HCT116 (cell line): Measurements from ENCODE around the gene MOB2. TPM values are rescaled to one million over a fixed set of nuclear protein-coding genes. Genes with fewer than 3 reads are reported as not detected.

ENCODE experiments used
- ATAC-seq: fragments of 200-7000 bp; cut with Tn5 transposase; 2 replicates; pipeline ENCODE4 v1.9.1; 2020; ENCODE audit warnings: mild to moderate bottlenecking, moderate library complexity
- BruUV-seq: library from RNA; stranded (reverse); fragments of 400-500 nt; replicated peaks from 2 replicates; lab custom pipeline; 2021; lab: Mats Ljungman, UMichigan
- CTCF ChIA-PET: fragments of 300-600 bp; sonication (Branson Sonifier 250); formaldehyde crosslinking; loops from one replicate; lab custom pipeline; 2021; ENCODE audit warnings: antibody characterized with exemption; lab: Charles Lee
- POLR2A ChIA-PET: fragments of 300-600, 350-600 bp; sonication (Branson Sonifier 250); formaldehyde crosslinking; loops from one replicate; lab custom pipeline; 2021; ENCODE audit warnings: antibody characterized with exemption; lab: Charles Lee
- RAD21 ChIA-PET, 2 experiments: fragments of 300-600 bp; sonication (Branson Sonifier 250); formaldehyde crosslinking; loops; one replicate each; lab custom pipeline; 2023; ENCODE audit warnings: low total read pairs in 2 of 2; ENCODE audit not compliant: uncharacterized antibody in 2 of 2, unreplicated experiment in 2 of 2, low non-redundant PET in 1 of 2; lab: Charles Lee
- DNase-seq: peaks from one replicate; pipeline ENCODE4 v3.0.0-alpha.2; 2010; ENCODE audit warnings: low read depth, low spot score
- H2AFZ ChIP-seq: fragments of 200-600 bp; shearing (Covaris generic), sonication (generic); 2 replicates; pipeline ENCODE4 v1.6.1; 2017; ENCODE audit warnings: low read depth, mixed run types, mixed read lengths, antibody characterized with exemption, low read length; ENCODE audit not compliant: poor library complexity, severe bottlenecking
- H3K27ac ChIP-seq: 2 replicates; pipeline ENCODE4 v1.5.1; 2012; ENCODE audit warnings: low read depth, low read length
- H3K27me3 ChIP-seq: fragments of 200-600 bp; sonication (generic); 2 replicates; pipeline ENCODE4 v1.6.1; 2016; ENCODE audit warnings: mixed run types, low read length, mixed read lengths; ENCODE audit not compliant: insufficient read depth
- H3K36me3 ChIP-seq, 2 experiments: fragments of 200-500 bp in 1 of 2; fragments of 200-600 bp in 1 of 2; sonication (Bioruptor generic) in 1 of 2; sonication (generic) in 1 of 2; 2 replicates each; pipeline versions ENCODE4 v1.5.1 to v1.6.1; 2014 to 2016; ENCODE audit warnings: low read length in 2 of 2, inconsistent platforms in 1 of 2, mixed read lengths in 1 of 2, mixed run types in 1 of 2; ENCODE audit not compliant: insufficient read depth in 2 of 2, control insufficient read depth in 1 of 2
- H3K4me1 ChIP-seq, 2 experiments: fragments of 200-600 bp in 1 of 2; sonication (generic) in 1 of 2; 2 replicates each; pipeline versions ENCODE4 v1.5.1 to v1.6.1; 2012 to 2017; ENCODE audit warnings: low read length in 2 of 2, inconsistent platforms in 1 of 2, mild to moderate bottlenecking in 1 of 2, mixed read lengths in 1 of 2, mixed run types in 1 of 2, moderate library complexity in 1 of 2; ENCODE audit not compliant: insufficient read depth in 2 of 2, control insufficient read depth in 1 of 2
- H3K4me2 ChIP-seq: fragments of 200-600 bp; sonication (generic); 2 replicates; pipeline ENCODE4 v1.6.1; 2017; ENCODE audit warnings: mixed run types, low read length, mixed read lengths
- H3K4me3 ChIP-seq, 2 experiments: fragments of 200-600 bp in 1 of 2; sonication (generic) in 1 of 2; replicated peaks in 1 of 2; 2 replicates each; pipeline ENCODE4 v1.5.1; 2011 to 2016; ENCODE audit warnings: low read length in 2 of 2, control low read depth in 1 of 2, low read depth in 1 of 2, mild to moderate bottlenecking in 1 of 2, mixed read lengths in 1 of 2, mixed run types in 1 of 2
- H3K79me2 ChIP-seq: fragments of 200-600 bp; sonication (generic); 2 replicates; pipeline ENCODE4 v1.6.1; 2017; ENCODE audit warnings: mild to moderate bottlenecking, mixed run types, low read length, moderate library complexity, mixed read lengths; ENCODE audit not compliant: insufficient read depth
- H3K9ac ChIP-seq: fragments of 200-600 bp; sonication (generic); 2 replicates; pipeline ENCODE4 v1.6.1; 2016; ENCODE audit warnings: low read length, mixed read lengths
- H3K9me2 ChIP-seq: fragments of 200-600 bp; sonication (generic), shearing (Covaris generic); 2 replicates; pipeline ENCODE4 v1.6.1; 2017; ENCODE audit warnings: mixed run types, mild to moderate bottlenecking, moderate library complexity; ENCODE audit not compliant: insufficient read depth
- H3K9me3 ChIP-seq, 2 experiments: fragments of 200-500 bp in 1 of 2; fragments of 200-600 bp in 1 of 2; sonication (Bioruptor generic) in 1 of 2; sonication (generic) in 1 of 2; 2 replicates each; pipeline ENCODE4 v1.6.1; 2014 to 2017; ENCODE audit warnings: low read length in 2 of 2, mixed read lengths in 2 of 2, inconsistent platforms in 1 of 2, low read depth in 1 of 2, mild to moderate bottlenecking in 1 of 2, mixed run types in 1 of 2, moderate library complexity in 1 of 2; ENCODE audit not compliant: control insufficient read depth in 1 of 2, insufficient read depth in 1 of 2
- H4K20me1 ChIP-seq: fragments of 200-600 bp; sonication (generic), shearing (Covaris generic); 2 replicates; pipeline ENCODE4 v1.6.1; 2017; ENCODE audit warnings: mixed run types, mild to moderate bottlenecking, moderate library complexity; ENCODE audit not compliant: insufficient read depth
- CBX3 ChIP-seq: IDR thresholded peaks from 2 replicates; pipeline ENCODE4 v1.6.1; 2012; ENCODE audit warnings: low read depth
- CEBPB ChIP-seq: IDR thresholded peaks from 2 replicates; pipeline ENCODE4 v1.6.1; 2012; ENCODE audit warnings: low read depth
- ELF1 ChIP-seq: IDR thresholded peaks from 2 replicates; pipeline ENCODE4 v1.6.1; 2012; ENCODE audit warnings: low read depth, borderline replicate concordance
- EZH2 ChIP-seq: fragments of 200-600 bp; sonication (generic); IDR thresholded peaks from 2 replicates; pipeline ENCODE4 v1.6.1; 2017; ENCODE audit warnings: antibody characterized with exemption, mixed run types
- EZH2phosphoT487 ChIP-seq: fragments of 200-600 bp; IDR thresholded peaks from 2 replicates; pipeline ENCODE4 v1.6.1; 2018; ENCODE audit warnings: antibody characterized with exemption, borderline replicate concordance
- FOSL1 ChIP-seq: IDR thresholded peaks from 2 replicates; pipeline ENCODE4 v1.6.1; 2012; ENCODE audit warnings: low read depth
- JUND ChIP-seq: IDR thresholded peaks from 2 replicates; pipeline ENCODE4 v1.6.1; 2012
- POLR2A ChIP-seq: IDR thresholded peaks from 2 replicates; pipeline ENCODE4 v1.7.0; 2011; ENCODE audit warnings: borderline replicate concordance; ENCODE audit not compliant: insufficient read depth, insufficient read length; ENCODE audit errors: extremely low read depth
- POLR2AphosphoS5 ChIP-seq: IDR thresholded peaks from 2 replicates; pipeline ENCODE4 v1.6.1; 2011; ENCODE audit warnings: mild to moderate bottlenecking, low read depth, low read length, moderate library complexity
- SIN3A ChIP-seq: IDR thresholded peaks from 2 replicates; pipeline ENCODE4 v1.6.1; 2012; ENCODE audit warnings: low read depth
- SRF ChIP-seq: IDR thresholded peaks from 2 replicates; pipeline ENCODE4 v1.6.1; 2012; ENCODE audit warnings: low read depth
- TCF7L2 ChIP-seq: IDR thresholded peaks from 2 replicates; pipeline ENCODE4 v1.7.0; 2011; ENCODE audit warnings: borderline replicate concordance, inconsistent platforms; ENCODE audit not compliant: insufficient read depth, insufficient read length; ENCODE audit errors: extremely low read depth
- YY1 ChIP-seq: IDR thresholded peaks from 2 replicates; pipeline ENCODE4 v1.6.1; 2011; ENCODE audit warnings: low read length, low read depth, moderate library complexity, mild to moderate bottlenecking; ENCODE audit not compliant: insufficient replicate concordance; ENCODE audit errors: extremely low read depth
- ZFX ChIP-seq: fragments of 450-650 bp; IDR thresholded peaks from 2 replicates; pipeline ENCODE4 v1.6.1; 2017
- ZNF274 ChIP-seq: fragments of 200-500 bp; sonication (Bioruptor generic); IDR thresholded peaks from 2 replicates; pipeline ENCODE4 v1.6.1; 2014; ENCODE audit warnings: mild to moderate bottlenecking, low read depth, low read length, inconsistent platforms
- intact Hi-C: fragments of 100-400 bp; cut with micrococcal nuclease; formaldehyde crosslinking; loops from 2 replicates; pipeline ENCODE4 v1.10.0; 2022
- total RNA-seq: library from RNA; stranded (reverse); gene quantifications from one replicate; pipeline ENCODE4 v1.2.1, GENCODE V29; 2021; ENCODE audit not compliant: unreplicated experiment
- TF ChIP-seq, protein P1 (sequence below): IDR thresholded peaks from 2 replicates; pipeline ENCODE4 v1.6.1; 2012; ENCODE audit warnings: low read depth
- TF ChIP-seq, protein P2 (sequence below): IDR thresholded peaks from 2 replicates; pipeline ENCODE4 v1.6.1; 2012
- TF ChIP-seq, protein P3 (sequence below): IDR thresholded peaks from 2 replicates; pipeline ENCODE4 v1.6.1; 2012
- TF ChIP-seq, protein P4 (sequence below): IDR thresholded peaks from 2 replicates; pipeline ENCODE4 v1.6.1; 2011; ENCODE audit warnings: mild to moderate bottlenecking, low read length, moderate library complexity; ENCODE audit not compliant: insufficient replicate concordance; ENCODE audit errors: extremely low read depth
- TF ChIP-seq, protein P5 (sequence below), 3 experiments: fragments of 200-600 bp in 1 of 3; sonication (generic) in 1 of 3; IDR thresholded peaks in 2 of 3; conservative IDR thresholded peaks in 1 of 3; 2 replicates each; pipeline ENCODE4 v1.5.1; 2012 to 2017; ENCODE audit warnings: low read depth in 2 of 3, low read length in 2 of 3, antibody characterized with exemption in 1 of 3, borderline replicate concordance in 1 of 3, control low read depth in 1 of 3, mild to moderate bottlenecking in 1 of 3, mixed read lengths in 1 of 3, mixed run types in 1 of 3, moderate library complexity in 1 of 3; ENCODE audit not compliant: insufficient read depth in 1 of 3

Gene MOB2
- total RNA-seq, 1 experiment from 2014 or later, result 25.7 TPM

- peaks cover 12 to 13% of the 10 kb centered on the region in 2 experiments; a peak in 2 of 4 replicates for H3K4me1 ChIP-seq
- no peaks in the 10 kb centered on the region for H3K9me3 ChIP-seq
- no peak for ATAC-seq
- H3K9me2 ChIP-seq, result no peaks in the 10 kb centered on the region
- H3K79me2 ChIP-seq, result no peaks in the 10 kb centered on the region; the same call in 1 of the 2 replicates
- no peak for DNase-seq
- CTCF ChIA-PET, result no interaction called here
- intact Hi-C loops, result no loop called here
- BruUV-seq, result no TSS peak
- no peaks in the 10 kb centered on the region for H4K20me1 ChIP-seq
- H2AFZ ChIP-seq, result no peak overlapping the region
- no peak for TF ChIP-seq FOSL1
- TF ChIP-seq, protein P1, sequence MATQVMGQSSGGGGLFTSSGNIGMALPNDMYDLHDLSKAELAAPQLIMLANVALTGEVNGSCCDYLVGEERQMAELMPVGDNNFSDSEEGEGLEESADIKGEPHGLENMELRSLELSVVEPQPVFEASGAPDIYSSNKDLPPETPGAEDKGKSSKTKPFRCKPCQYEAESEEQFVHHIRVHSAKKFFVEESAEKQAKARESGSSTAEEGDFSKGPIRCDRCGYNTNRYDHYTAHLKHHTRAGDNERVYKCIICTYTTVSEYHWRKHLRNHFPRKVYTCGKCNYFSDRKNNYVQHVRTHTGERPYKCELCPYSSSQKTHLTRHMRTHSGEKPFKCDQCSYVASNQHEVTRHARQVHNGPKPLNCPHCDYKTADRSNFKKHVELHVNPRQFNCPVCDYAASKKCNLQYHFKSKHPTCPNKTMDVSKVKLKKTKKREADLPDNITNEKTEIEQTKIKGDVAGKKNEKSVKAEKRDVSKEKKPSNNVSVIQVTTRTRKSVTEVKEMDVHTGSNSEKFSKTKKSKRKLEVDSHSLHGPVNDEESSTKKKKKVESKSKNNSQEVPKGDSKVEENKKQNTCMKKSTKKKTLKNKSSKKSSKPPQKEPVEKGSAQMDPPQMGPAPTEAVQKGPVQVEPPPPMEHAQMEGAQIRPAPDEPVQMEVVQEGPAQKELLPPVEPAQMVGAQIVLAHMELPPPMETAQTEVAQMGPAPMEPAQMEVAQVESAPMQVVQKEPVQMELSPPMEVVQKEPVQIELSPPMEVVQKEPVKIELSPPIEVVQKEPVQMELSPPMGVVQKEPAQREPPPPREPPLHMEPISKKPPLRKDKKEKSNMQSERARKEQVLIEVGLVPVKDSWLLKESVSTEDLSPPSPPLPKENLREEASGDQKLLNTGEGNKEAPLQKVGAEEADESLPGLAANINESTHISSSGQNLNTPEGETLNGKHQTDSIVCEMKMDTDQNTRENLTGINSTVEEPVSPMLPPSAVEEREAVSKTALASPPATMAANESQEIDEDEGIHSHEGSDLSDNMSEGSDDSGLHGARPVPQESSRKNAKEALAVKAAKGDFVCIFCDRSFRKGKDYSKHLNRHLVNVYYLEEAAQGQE, result no peak
- TF ChIP-seq TCF7L2, result no peak
- TF ChIP-seq, protein P2, sequence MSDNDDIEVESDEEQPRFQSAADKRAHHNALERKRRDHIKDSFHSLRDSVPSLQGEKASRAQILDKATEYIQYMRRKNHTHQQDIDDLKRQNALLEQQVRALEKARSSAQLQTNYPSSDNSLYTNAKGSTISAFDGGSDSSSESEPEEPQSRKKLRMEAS, result no peak
- no peak for TF ChIP-seq CBX3
- no peak for TF ChIP-seq SIN3A
- TF ChIP-seq ELF1, result no peak
- TF ChIP-seq, protein P3, sequence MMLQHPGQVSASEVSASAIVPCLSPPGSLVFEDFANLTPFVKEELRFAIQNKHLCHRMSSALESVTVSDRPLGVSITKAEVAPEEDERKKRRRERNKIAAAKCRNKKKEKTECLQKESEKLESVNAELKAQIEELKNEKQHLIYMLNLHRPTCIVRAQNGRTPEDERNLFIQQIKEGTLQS, result no peak
- TF ChIP-seq, protein P4, sequence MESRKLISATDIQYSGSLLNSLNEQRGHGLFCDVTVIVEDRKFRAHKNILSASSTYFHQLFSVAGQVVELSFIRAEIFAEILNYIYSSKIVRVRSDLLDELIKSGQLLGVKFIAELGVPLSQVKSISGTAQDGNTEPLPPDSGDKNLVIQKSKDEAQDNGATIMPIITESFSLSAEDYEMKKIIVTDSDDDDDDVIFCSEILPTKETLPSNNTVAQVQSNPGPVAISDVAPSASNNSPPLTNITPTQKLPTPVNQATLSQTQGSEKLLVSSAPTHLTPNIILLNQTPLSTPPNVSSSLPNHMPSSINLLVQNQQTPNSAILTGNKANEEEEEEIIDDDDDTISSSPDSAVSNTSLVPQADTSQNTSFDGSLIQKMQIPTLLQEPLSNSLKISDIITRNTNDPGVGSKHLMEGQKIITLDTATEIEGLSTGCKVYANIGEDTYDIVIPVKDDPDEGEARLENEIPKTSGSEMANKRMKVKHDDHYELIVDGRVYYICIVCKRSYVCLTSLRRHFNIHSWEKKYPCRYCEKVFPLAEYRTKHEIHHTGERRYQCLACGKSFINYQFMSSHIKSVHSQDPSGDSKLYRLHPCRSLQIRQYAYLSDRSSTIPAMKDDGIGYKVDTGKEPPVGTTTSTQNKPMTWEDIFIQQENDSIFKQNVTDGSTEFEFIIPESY, result no peak
- TF ChIP-seq EZH2phosphoT487, result no peak
- no peak for TF ChIP-seq ZNF274
- no peak for TF ChIP-seq JUND
- no peak for TF ChIP-seq ZFX
- no peak for TF ChIP-seq CEBPB
- TF ChIP-seq, protein P5, sequence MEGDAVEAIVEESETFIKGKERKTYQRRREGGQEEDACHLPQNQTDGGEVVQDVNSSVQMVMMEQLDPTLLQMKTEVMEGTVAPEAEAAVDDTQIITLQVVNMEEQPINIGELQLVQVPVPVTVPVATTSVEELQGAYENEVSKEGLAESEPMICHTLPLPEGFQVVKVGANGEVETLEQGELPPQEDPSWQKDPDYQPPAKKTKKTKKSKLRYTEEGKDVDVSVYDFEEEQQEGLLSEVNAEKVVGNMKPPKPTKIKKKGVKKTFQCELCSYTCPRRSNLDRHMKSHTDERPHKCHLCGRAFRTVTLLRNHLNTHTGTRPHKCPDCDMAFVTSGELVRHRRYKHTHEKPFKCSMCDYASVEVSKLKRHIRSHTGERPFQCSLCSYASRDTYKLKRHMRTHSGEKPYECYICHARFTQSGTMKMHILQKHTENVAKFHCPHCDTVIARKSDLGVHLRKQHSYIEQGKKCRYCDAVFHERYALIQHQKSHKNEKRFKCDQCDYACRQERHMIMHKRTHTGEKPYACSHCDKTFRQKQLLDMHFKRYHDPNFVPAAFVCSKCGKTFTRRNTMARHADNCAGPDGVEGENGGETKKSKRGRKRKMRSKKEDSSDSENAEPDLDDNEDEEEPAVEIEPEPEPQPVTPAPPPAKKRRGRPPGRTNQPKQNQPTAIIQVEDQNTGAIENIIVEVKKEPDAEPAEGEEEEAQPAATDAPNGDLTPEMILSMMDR (IDR thresholded peaks at IDR 0.05 in 2 of 3, conservative IDR thresholded peaks at IDR 0.05 in 1 of 3; ENCODE audit: borderline replicate concordance in 1 of 3, insufficient read depth in 1 of 3, low read depth in 2 of 3, low read length in 2 of 3), result no peak
- TF ChIP-seq EZH2, result no peak
- TF ChIP-seq POLR2AphosphoS5, result no peak
- TF ChIP-seq SRF, result no peak
- no peak for TF ChIP-seq POLR2A
- no peak for TF ChIP-seq YY1
- no peaks in the 10 kb centered on the region for H3K27me3 ChIP-seq
- RAD21 ChIA-PET, result no interaction called here
- no peak overlapping the region for H3K4me2 ChIP-seq
- no peaks in the 10 kb centered on the region for H3K36me3 ChIP-seq
- H3K27ac ChIP-seq, result no peak overlapping the region
- no peak overlapping the region for H3K9ac ChIP-seq
- H3K4me3 ChIP-seq, result no peak overlapping the region
- POLR2A ChIA-PET, result interaction anchor here (0.6 kb wide), 1 partner anchor 248 kb away, joined by 5 read pairs; no protein-coding TSS in a partner anchor
These were observed 5.1 kb downstream of the MOB2 start for GRCh38 chr11:1481483-1481825.
